ENCODE results near the gene KCP.

DNA sequence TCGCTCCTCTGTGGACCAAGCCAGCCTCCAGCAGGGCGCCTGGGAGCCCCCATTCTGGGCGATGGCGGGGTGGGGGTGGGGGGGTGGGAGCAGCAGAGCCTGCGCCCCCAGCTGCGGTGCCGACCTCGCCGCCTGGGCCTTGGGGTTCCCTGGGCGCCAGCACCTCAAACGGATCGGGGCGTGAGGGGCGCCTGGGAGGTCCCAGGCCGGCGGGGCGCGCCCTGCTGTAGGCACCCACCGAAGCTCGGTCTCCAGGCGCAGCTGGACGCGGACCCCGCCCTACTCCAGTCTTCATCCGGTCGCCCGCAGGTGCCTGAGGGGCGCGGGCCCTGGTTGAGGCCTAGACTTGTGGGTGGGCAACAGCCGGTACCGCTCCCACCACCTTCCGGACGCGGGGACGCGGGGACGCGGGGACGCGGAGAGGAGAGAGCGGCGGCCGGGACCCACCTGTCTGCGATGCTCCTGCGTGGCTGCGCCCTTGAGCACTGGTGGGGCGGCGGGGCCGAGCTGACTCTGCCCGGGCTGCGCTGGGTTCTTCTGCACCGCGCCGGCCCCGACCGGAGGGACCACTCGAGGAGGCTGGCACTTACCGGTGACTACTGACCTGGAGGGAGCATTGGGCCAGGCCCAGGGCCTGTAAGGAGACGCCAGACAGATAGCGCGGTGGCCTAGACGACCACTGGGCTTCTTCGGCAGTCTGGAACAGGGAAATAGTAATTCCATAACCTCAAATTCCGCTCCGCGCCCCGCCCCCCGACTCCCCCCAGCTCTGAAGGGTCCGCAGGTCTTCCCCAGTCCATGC, 5.5 kb upstream of the KCP start:
- TF ChIP-seq FOXK2 (IDR thresholded peaks at IDR 0.05) (no peak), CTBP1 (IDR thresholded peaks at IDR 0.05; ENCODE audit: borderline replicate concordance) (no peak), FOXM1 (IDR thresholded peaks at IDR 0.05; ENCODE audit: borderline replicate concordance) (no peak), NFRKB (IDR thresholded peaks at IDR 0.05) (no peak), HDGF (IDR thresholded peaks at IDR 0.05; ENCODE audit: borderline replicate concordance) (no peak), ZNF384 (IDR thresholded peaks at IDR 0.05) (no peak), BHLHE40 (IDR thresholded peaks at IDR 0.05; ENCODE audit: borderline replicate concordance) (no peak), SUZ12 (IDR thresholded peaks at IDR 0.05) (no peak), TARDBP (IDR thresholded peaks at IDR 0.05) (no peak), ELF4 (IDR thresholded peaks at IDR 0.05) (no peak), SP1 (IDR thresholded peaks at IDR 0.05) (no peak), FOXA1 (IDR thresholded peaks at IDR 0.05) (no peak), ARNT (IDR thresholded peaks at IDR 0.05) (no peak), L3MBTL2 (conservative IDR thresholded peaks at IDR 0.05) (no peak)
